Muscle layer of duodenum (tissue), 2 donors: Measurements from ENCODE around the gene LRRN4.

Source experiments
- H3K27ac ChIP-seq: one replicate; pipeline ENCODE4 v1.7.0; 2013; ENCODE audit warnings: mild to moderate bottlenecking, low read length
- H3K27me3 ChIP-seq: one replicate; pipeline ENCODE4 v1.7.0; 2013; ENCODE audit warnings: low read depth, mild to moderate bottlenecking, control low read depth, low read length
- H3K36me3 ChIP-seq, 2 donors: one replicate each; pipeline ENCODE4 v1.7.0; 2013; ENCODE audit warnings: low read length in 2 of 2, control low read depth in 1 of 2, mild to moderate bottlenecking in 1 of 2; ENCODE audit not compliant: insufficient read depth in 2 of 2, control insufficient read depth in 1 of 2
- H3K4me1 ChIP-seq, 2 donors: one replicate each; pipeline ENCODE4 v1.7.0; 2013; ENCODE audit warnings: low read length in 2 of 2, mild to moderate bottlenecking in 2 of 2, control low read depth in 1 of 2, moderate library complexity in 1 of 2; ENCODE audit not compliant: insufficient read depth in 2 of 2, control insufficient read depth in 1 of 2
- H3K4me3 ChIP-seq, 2 donors: one replicate each; pipeline ENCODE4 v1.7.0; 2013; ENCODE audit warnings: low read length in 2 of 2, low read depth in 1 of 2, mild to moderate bottlenecking in 1 of 2
- H3K9me3 ChIP-seq, 2 donors: one replicate each; pipeline ENCODE4 v1.7.0; 2013; ENCODE audit warnings: low read length in 2 of 2, control low read depth in 1 of 2, mild to moderate bottlenecking in 1 of 2; ENCODE audit not compliant: control insufficient read depth in 1 of 2
- donor health status: healthy.

LRRN4 gene

DNA sequence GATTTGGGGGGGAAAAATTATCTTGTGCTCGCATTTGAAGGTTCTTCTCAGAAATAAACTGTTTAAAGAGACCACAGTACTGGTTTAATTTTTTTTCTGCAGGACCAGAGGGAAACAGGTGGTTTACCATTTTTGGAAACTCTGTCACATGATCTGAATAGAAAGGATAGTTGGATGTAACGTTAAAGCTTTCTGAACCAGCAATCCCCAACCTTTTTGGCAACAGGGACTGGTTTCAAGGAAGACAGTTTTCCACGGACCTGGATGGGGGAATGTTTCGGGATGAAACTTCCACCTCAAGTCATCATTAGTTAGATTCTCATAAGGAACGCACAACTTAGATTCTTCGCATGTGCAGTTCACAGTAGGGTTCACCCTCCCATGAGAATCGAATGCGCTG is 53.0 kb downstream of the LRRN4 start:
- Histone ChIP-seq H3K36me3 (no peaks in the 10 kb centered on the region), H3K27ac (no peak overlapping the region), H3K27me3 (no peaks in the 10 kb centered on the region), H3K4me1 (no peaks in the 10 kb centered on the region), H3K4me3 (no peak overlapping the region), H3K9me3 (no peaks in the 10 kb centered on the region)

DNA sequence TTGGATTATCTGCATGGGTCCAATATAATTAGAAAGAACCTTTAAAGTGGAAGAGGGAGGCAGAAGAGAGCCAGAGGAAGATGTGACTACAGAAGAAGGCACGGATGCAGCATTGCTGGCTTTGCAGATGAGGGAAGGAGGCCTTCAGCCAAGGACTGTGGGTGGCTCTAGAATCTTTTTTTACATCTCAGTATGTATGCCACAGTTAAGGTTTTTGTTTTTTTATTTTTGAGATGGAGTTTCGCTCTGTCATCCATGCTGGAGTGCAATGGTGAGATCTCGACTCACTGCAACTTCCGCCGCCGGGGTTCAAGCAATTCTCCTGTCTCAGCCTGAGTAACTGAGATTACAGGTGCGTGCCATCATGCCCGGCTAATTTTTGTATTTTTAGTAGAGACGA is 54.1 kb downstream of the LRRN4 start:
- Histone ChIP-seq H3K4me1 (no peaks in the 10 kb centered on the region), H3K4me3 (no peak overlapping the region), H3K36me3 (peaks cover 0 to 4% of the 10 kb centered on the region in 2 donors), H3K27ac (no peak overlapping the region), H3K27me3 (no peaks in the 10 kb centered on the region), H3K9me3 (no peaks in the 10 kb centered on the region)

- Histone ChIP-seq H3K27me3 (no peaks in the 10 kb centered on the region), H3K9me3 (no peaks in the 10 kb centered on the region), H3K4me3 (no peak overlapping the region), H3K4me1 (no peaks in the 10 kb centered on the region), H3K36me3 (peaks cover 0 to 4% of the 10 kb centered on the region in 2 donors), H3K27ac (no peak overlapping the region)
Observed at GRCh38 chr20:5996765-5997164, 57.1 kb downstream of the LRRN4 start.

DNA sequence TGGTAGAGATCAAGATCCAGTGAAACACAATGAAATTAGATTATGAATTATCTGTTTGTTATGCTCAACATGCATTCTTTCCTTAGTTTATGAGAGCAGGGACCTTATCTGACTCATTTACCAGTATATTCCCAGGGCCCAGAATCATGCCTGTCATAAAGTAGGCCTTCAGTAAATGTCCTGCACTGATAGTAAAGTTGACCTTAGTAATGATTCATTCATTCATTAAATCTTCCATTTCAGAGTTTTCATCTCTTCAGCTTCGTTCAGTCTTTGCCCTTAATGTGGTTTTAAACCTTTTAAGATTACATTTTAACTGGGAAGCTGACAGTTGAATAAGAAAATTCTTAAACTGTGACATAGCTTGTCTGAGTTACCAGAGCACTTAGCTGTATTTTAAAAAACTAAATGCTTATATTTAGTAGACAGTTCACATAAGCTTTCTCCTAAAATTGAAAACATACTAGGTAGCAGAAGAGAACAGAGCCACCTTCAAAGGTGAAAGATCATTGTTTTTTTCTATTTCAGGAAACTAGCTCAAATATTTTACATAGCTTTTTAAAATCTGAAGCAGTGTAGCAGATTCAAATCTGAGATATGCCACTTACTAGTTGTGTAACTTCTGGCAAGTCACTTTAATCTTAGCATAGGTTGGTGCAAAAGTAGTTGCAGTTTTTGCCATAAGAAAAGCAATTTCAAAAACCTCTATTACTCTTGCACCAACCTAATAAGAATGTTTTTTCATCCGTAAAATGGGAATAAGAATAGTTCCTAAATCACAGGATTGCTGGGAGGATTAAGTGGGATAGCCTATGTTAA is 62.0 kb downstream of the LRRN4 start:
- H3K4me3 ChIP-seq: no peak overlapping the region
- H3K27me3 ChIP-seq: no peaks in the 10 kb centered on the region
- H3K36me3 ChIP-seq: peaks cover 0 to 21% of the 10 kb centered on the region in 2 donors
- H3K27ac ChIP-seq: no peak overlapping the region
- H3K9me3 ChIP-seq: no peaks in the 10 kb centered on the region
- H3K4me1 ChIP-seq: no peaks in the 10 kb centered on the region

GRCh38 chr20:5990946-5991345 is 62.9 kb downstream of the LRRN4 start:
- no peak overlapping the region for H3K4me3 ChIP-seq
- no peaks in the 10 kb centered on the region for H3K9me3 ChIP-seq
- H3K4me1 ChIP-seq: no peaks in the 10 kb centered on the region
- H3K36me3 ChIP-seq: peaks cover 0 to 25% of the 10 kb centered on the region in 2 donors
- H3K27me3 ChIP-seq: no peaks in the 10 kb centered on the region
- H3K27ac ChIP-seq: no peak overlapping the region
